Epithelial cell of proximal tubule (primary cell): ENCODE results near the gene LAMB4. TPM values are rescaled to one million over a fixed set of nuclear protein-coding genes. Genes with fewer than 3 reads are reported as not detected.

ENCODE experiments used
- DNase-seq: peaks from one replicate; pipeline ENCODE4 v3.0.0-alpha.2; 2011; ENCODE audit warnings: low read depth
- H3K4me3 ChIP-seq: 2 replicates; pipeline ENCODE4 v1.5.1; 2011; ENCODE audit warnings: low read depth, mild to moderate bottlenecking, low read length
- total RNA-seq: library from RNA; depleted of rRNA; stranded (reverse); fragments of >200 nt; gene quantifications from 2 replicates; pipeline ENCODE4 v1.2.3, GENCODE V29; 2015
- TF ChIP-seq, protein P1 (sequence below): conservative IDR thresholded peaks from 2 replicates; pipeline ENCODE4 v1.5.1; 2012; ENCODE audit warnings: low read depth, mild to moderate bottlenecking, low read length

LAMB4 gene
- total RNA-seq, 1 donor from 2014 or later, result 0.46 TPM

DNA sequence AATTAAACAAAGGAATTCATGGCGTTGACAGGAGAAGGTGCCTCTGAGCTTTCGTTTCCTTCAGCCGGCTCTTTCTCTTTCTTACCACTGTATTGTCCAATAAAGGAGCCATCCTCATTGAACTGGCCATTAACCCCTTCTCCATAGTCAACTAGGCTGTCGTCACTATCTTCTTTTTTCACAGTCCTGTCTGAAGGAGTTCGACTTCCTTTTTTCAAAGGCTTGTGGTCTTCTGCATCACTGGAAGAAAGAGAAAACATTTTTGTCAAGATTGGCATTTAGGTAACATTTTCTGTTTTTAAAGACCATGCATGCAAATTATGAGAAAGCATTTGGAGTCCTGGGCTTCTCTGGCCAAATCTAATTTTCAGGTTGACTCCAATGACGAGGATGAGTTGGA, 19.7 kb upstream of the LAMB4 start:
- no peak for DNase-seq
- H3K4me3 ChIP-seq, result no peak overlapping the region
- TF ChIP-seq, protein P1, sequence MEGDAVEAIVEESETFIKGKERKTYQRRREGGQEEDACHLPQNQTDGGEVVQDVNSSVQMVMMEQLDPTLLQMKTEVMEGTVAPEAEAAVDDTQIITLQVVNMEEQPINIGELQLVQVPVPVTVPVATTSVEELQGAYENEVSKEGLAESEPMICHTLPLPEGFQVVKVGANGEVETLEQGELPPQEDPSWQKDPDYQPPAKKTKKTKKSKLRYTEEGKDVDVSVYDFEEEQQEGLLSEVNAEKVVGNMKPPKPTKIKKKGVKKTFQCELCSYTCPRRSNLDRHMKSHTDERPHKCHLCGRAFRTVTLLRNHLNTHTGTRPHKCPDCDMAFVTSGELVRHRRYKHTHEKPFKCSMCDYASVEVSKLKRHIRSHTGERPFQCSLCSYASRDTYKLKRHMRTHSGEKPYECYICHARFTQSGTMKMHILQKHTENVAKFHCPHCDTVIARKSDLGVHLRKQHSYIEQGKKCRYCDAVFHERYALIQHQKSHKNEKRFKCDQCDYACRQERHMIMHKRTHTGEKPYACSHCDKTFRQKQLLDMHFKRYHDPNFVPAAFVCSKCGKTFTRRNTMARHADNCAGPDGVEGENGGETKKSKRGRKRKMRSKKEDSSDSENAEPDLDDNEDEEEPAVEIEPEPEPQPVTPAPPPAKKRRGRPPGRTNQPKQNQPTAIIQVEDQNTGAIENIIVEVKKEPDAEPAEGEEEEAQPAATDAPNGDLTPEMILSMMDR, result no peak

DNA sequence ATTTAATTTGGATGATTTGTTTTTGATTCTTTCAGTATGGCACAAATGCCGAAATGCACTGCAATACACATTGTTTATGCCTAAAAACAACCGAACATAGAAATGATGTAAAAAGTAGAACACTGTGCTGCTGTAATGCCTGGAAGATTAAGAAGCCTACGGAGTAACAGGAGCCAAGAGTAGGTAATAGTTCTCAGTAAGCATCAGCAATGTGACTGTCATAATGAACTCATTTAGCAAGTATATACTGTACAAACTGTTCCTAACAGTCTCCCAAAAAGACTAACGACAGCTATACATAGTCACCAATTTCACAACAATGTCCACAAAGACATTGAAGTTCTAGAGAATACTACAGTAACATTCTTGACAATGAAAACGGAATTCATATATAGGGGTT, 19.0 kb upstream of the LAMB4 start:
- TF ChIP-seq, protein P1, result no peak
- DNase-seq, result no peak
- no peak overlapping the region for H3K4me3 ChIP-seq

DNA sequence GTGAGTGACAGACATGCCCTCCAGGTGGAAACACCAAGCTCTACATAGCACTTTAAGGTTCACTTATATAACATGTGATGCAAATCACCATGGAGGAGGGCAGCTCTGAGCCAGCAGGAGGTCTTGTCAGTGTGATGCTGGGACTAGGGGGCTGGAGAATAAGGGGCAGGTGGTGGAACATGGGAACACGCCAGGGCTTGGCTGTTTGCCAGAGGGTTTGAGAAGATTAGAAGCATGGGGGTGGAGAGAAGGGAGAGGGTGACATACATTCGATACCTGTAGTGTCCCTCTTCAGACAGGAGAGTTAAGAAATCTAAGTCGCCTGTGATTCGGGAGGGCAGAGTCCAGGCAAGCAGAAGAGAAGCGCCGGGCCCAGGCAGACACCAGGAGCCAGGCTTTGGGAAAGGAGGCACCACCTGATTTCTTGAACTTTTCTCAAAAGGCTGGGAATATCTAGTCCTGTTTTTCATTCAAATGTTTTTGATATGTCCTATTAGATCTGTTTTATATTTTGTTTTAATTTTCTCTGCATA, 16.9 kb upstream of the LAMB4 start:
- TF ChIP-seq, protein P1, result no peak
- DNase-seq, result no peak
- H3K4me3 ChIP-seq, result no peak overlapping the region

DNA sequence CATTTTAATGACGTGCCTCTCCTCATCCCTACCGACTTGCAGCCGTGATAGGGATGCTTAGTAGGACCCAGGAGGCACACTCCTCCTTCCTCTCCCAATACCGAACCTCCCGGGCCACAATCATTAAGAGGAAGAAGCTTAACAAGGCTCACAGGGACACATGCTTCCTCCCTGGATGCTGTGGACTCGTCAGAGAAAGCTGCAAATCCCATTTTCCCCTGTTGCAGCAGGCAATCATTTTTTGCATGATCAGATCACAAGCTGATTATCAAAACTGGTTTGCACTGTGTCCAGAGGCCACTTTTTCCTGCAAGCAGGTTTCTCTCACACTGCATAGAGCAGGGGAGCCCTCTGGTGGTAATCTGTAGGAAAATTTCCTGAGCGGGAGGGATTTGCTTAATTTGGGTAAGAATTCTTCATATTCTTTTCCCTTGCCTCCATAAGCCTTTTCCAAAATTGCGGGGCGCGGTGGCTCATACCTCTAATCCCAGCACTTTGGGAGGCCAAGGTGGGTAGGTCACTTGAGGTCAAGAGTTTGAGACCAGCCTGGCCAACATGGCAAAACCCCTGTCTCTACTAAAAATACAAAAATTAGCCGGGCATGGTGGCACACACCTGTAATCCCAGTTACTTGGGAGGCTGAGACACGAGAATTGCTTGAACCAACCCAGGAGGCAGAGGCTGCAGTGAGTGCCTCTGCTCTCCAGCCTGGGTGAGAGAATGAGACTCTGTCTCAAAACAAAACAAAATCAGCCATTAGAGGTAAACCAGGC, 16.1 kb upstream of the LAMB4 start:
- no peak overlapping the region for H3K4me3 ChIP-seq
- TF ChIP-seq, protein P1, result peak; percentile 95
- DNase-seq, result peak; percentile 12

DNA sequence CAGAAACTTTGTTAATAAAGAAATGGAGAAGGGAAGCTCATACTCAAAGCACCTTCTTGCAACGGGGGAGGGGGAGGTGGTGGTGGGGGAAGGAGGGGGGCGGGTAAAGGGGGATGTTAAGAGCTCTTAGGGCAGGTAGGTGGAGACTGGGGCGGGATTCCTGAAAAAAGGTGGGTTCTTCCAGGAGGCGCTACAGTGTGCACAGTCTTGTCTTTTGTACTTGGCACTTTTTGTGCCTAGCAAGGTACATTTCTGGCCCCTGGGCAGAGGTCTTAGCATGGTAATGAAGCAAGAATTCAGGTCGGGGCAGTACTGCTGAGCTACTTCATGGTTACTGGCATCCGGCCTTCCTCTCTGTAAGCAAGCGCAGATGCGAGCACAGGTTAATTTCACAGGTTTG, 15.2 kb upstream of the LAMB4 start:
- H3K4me3 ChIP-seq, result no peak overlapping the region
- TF ChIP-seq, protein P1, result no peak
- no peak for DNase-seq

DNA sequence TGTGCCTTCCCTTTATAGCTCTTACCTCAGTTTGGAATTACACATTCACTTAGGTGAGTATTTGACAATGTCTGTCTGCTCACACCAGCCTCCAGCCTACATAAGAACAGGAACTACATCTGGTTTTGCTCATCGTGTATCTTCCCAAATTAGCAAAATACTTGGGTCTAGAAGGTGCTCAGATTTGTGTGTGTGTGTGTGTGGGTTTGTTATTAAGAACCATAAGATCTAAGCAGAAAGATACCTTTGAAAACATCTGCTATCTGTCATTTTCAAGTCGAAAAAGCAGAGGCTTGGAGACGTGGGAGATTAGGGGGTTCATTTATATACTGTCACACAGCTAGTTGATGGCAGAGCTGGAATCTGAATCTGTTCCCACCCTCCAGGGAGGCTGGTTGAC, 14.8 kb upstream of the LAMB4 start:
- no peak for DNase-seq
- TF ChIP-seq, protein P1, result no peak
- H3K4me3 ChIP-seq, result no peak overlapping the region
